ENCODE measurements around the gene LY9.

- TF ChIP-seq EZH2 (IDR thresholded peaks at IDR 0.05; ENCODE audit: borderline replicate concordance, low read depth, low read length, poor library complexity, severe bottlenecking), result no peak
- TF ChIP-seq, protein P1, sequence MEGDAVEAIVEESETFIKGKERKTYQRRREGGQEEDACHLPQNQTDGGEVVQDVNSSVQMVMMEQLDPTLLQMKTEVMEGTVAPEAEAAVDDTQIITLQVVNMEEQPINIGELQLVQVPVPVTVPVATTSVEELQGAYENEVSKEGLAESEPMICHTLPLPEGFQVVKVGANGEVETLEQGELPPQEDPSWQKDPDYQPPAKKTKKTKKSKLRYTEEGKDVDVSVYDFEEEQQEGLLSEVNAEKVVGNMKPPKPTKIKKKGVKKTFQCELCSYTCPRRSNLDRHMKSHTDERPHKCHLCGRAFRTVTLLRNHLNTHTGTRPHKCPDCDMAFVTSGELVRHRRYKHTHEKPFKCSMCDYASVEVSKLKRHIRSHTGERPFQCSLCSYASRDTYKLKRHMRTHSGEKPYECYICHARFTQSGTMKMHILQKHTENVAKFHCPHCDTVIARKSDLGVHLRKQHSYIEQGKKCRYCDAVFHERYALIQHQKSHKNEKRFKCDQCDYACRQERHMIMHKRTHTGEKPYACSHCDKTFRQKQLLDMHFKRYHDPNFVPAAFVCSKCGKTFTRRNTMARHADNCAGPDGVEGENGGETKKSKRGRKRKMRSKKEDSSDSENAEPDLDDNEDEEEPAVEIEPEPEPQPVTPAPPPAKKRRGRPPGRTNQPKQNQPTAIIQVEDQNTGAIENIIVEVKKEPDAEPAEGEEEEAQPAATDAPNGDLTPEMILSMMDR (conservative IDR thresholded peaks at IDR 0.05; ENCODE audit: low read depth, low read length), result no peak
These were observed 34.1 kb upstream of the LY9 start for GRCh38 chr1:160761886-160762285.
